ACHN (cell line): ENCODE results near the gene GTF2A1L.
"Not testable (repeated sequence)": the region's sequence is repeated elsewhere in the genome, so short reads cannot be mapped to it uniquely, and the experiment has no call there.

Experiments
- DNase-seq: peaks from one replicate; pipeline ENCODE4 v3.0.0-alpha.2; 2015
- in situ Hi-C: cut with HindIII; loops from 2 replicates; pipeline ENCODE4 v1.10.0; 2017; ENCODE audit warnings: low sequenced_read_pairs, low pct_ligation_motif_present, low pct_unique_long_range_greater_than_20kb

Gene GTF2A1L

GRCh38 chr2:48617618-48618017 is at the start of gene GTF2A1L:
GTF2A1L (plus strand) TSS chr2:48617856; CDS start chr2:48617875, 19 bp downstream.
- in situ Hi-C loops: no loop called here
- no peak for DNase-seq

- in situ Hi-C loops: no loop called here
Observed at GRCh38 chr2:48568547-48568946, 49.1 kb upstream of the GTF2A1L start.

GRCh38 chr2:48569433-48569832 is 48.2 kb upstream of the GTF2A1L start:
- DNase-seq: no peak
- in situ Hi-C loops: no loop called here

More at GRCh38 chr2:48568547-48568946, 49.1 kb upstream of the GTF2A1L start:
- no peak for DNase-seq

GRCh38 chr2:48572816-48573215 is 44.8 kb upstream of the GTF2A1L start:
- no peak for DNase-seq
- in situ Hi-C loops: no loop called here

- in situ Hi-C loops: no loop called here
- DNase-seq: no peak
Observed at GRCh38 chr2:48574353-48575287, 43.0 kb upstream of the GTF2A1L start.

GRCh38 chr2:48578313-48578712 is 39.3 kb upstream of the GTF2A1L start:
- DNase-seq: no peak
- in situ Hi-C loops: no loop called here

- DNase-seq: no peak
- in situ Hi-C loops: no loop called here
Observed at GRCh38 chr2:48583961-48584360, 33.7 kb upstream of the GTF2A1L start.

- DNase-seq: no peak
- in situ Hi-C loops: no loop called here
Observed at GRCh38 chr2:48584551-48584950, 33.1 kb upstream of the GTF2A1L start.

GRCh38 chr2:48586433-48586832 is 31.2 kb upstream of the GTF2A1L start:
- no peak for DNase-seq
- in situ Hi-C loops: no loop called here

- no peak for DNase-seq
- in situ Hi-C loops: no loop called here
Observed at GRCh38 chr2:48587560-48587959, 30.1 kb upstream of the GTF2A1L start.

GRCh38 chr2:48587961-48588360 is 29.7 kb upstream of the GTF2A1L start:
- in situ Hi-C loops: no loop called here
- DNase-seq: no peak

- no peak for DNase-seq
- in situ Hi-C loops: no loop called here
Observed at GRCh38 chr2:48588745-48589144, 28.9 kb upstream of the GTF2A1L start.

GRCh38 chr2:48589170-48589767 is 28.4 kb upstream of the GTF2A1L start:
- in situ Hi-C loops: no loop called here
- peak; percentile 40 for DNase-seq

GRCh38 chr2:48590017-48590416 is 27.6 kb upstream of the GTF2A1L start:
- in situ Hi-C loops: no loop called here
- DNase-seq: no peak

GRCh38 chr2:48592067-48592466 is 25.6 kb upstream of the GTF2A1L start:
- in situ Hi-C loops: no loop called here

GRCh38 chr2:48596751-48597150 is 20.9 kb upstream of the GTF2A1L start:
- in situ Hi-C loops, DNase-seq: not testable (repeated sequence)

More at GRCh38 chr2:48592067-48592466, 25.6 kb upstream of the GTF2A1L start:
- no peak for DNase-seq

GRCh38 chr2:48597492-48597891 is 20.2 kb upstream of the GTF2A1L start:
- in situ Hi-C loops: no loop called here

GRCh38 chr2:48600204-48600813 is 17.3 kb upstream of the GTF2A1L start:
- peak; percentile 56 for DNase-seq
- in situ Hi-C loops: no loop called here

More at GRCh38 chr2:48597492-48597891, 20.2 kb upstream of the GTF2A1L start:
- DNase-seq: no peak

GRCh38 chr2:48600917-48601316 is 16.7 kb upstream of the GTF2A1L start:
- DNase-seq: no peak
- in situ Hi-C loops: no loop called here
